ENCODE measurements around the gene LHX2.

DNA sequence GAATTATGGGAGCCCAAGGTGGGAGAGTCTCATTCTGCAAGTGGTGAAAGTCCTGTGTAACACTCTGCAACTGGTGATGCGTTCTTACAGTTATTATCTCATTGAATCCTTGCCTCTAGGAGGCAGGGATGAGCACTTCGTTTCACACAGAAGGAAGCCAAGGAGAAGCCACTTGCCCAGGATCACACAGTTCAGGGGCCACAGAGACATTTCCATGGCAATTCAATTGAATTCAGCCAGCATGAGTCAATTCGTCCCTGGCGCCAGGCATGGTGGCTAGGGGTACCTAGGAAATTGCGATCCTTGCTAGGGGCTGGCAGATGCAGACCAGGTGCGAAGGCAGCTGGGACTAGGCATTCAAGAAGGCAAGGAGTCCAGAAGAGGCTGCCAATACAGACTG, 26.2 kb downstream of the LHX2 start:
- TF ChIP-seq GATA2 (IDR thresholded peaks at IDR 0.05; ENCODE audit: low read depth, low read length) (no peak), GATA3 (IDR thresholded peaks at IDR 0.05; ENCODE audit: low read depth, low read length) (no peak)

Data from SH-SY5Y (cell line).